ENCODE measurements around the gene SPAG5. TPM values are rescaled to one million over a fixed set of nuclear protein-coding genes. Genes with fewer than 3 reads are reported as not detected.

The SPAG5 gene
- total and polyA plus RNA-seq, 9 of the 15 experiments (the other 6 are each of a cell fraction or from before 2014, with no cell fraction given), result 94.4 to 286 (median 151) TPM

GRCh38 chr17:28584434-28584833 lies 14.4 kb downstream of the SPAG5 start:
- Histone ChIP-seq H3K4me3 (no peak overlapping the region), H4K20me1 (replicated peaks; ENCODE audit: control insufficient read depth, insufficient read depth, low read length) (no peaks in the 10 kb centered on the region), H3K27ac (ENCODE audit: extremely low read depth, low read depth, low read length) (no peak overlapping the region), H3K9me3 (replicated peaks; ENCODE audit: control insufficient read depth, insufficient read depth, low read depth, low read length) (no peaks in the 10 kb centered on the region), H3K9me1 (ENCODE audit: control insufficient read depth, insufficient read depth, low read length) (peaks cover 3% of the 10 kb centered on the region), H3K4me2 (ENCODE audit: insufficient read depth, low read length) (no peak overlapping the region), H3K9ac (ENCODE audit: insufficient read depth in 1 of 2, low read depth in 2 of 2, low read length in 2 of 2) (no peak overlapping the region), H3K79me2 (ENCODE audit: control insufficient read depth, insufficient read depth, low read length) (0 out of 3 replicates have a peak, but pooled peaks cover 2% of the 10 kb centered on the region), H2AFZ (ENCODE audit: low read depth, low read length) (no peak overlapping the region), H3K4me1 (replicated peaks in 1 of 2; ENCODE audit: control insufficient read depth in 2 of 2, insufficient read depth in 2 of 2, low read length in 2 of 2) (no peaks in the 10 kb centered on the region), H3K27me3 (ENCODE audit: control insufficient read depth in 2 of 2, insufficient read depth in 2 of 2, low read length in 2 of 2) (no peaks in the 10 kb centered on the region), H3K36me3 (ENCODE audit: control insufficient read depth, insufficient read depth, low read length) (peaks cover 93% of the 10 kb centered on the region)
- FAIRE-seq (no peak), DNase-seq (ENCODE audit: extremely low read depth in 1 of 4, low spot score in 3 of 4) (no peak), ATAC-seq (no peak)
- WGBS (ENCODE audit: insufficient coverage, low coverage, missing lambda C conversion rate), result 89% methylated on average over 3 of the region's 3 CpGs
- intact Hi-C loops (cut with micrococcal nuclease) (no loop called here), in situ Hi-C loops (cut with MboI) (no loop called here)
- TF ChIP-seq ZNF696 (CRISPR knock-in tag; conservative IDR thresholded peaks at IDR 0.05), result no peak
- TF ChIP-seq THRA (IDR thresholded peaks at IDR 0.05), result no peak
- TF ChIP-seq RFX7 (CRISPR knock-in tag; IDR thresholded peaks at IDR 0.05), result no peak
- TF ChIP-seq ZNF140 (CRISPR knock-in tag; IDR thresholded peaks at IDR 0.05), result no peak
- no peak for TF ChIP-seq YBX1 (IDR thresholded peaks at IDR 0.05)
- TF ChIP-seq HMG20A (CRISPR knock-in tag; conservative IDR thresholded peaks at IDR 0.05), result no peak
- no peak for TF ChIP-seq E2F3 (CRISPR knock-in tag; IDR thresholded peaks at IDR 0.05)
- no peak for TF ChIP-seq HDAC3 (IDR thresholded peaks at IDR 0.05; ENCODE audit: borderline replicate concordance, partially characterized antibody)
- no peak for TF ChIP-seq KLF6 (CRISPR knock-in tag; IDR thresholded peaks at IDR 0.05; ENCODE audit: borderline replicate concordance)
- no peak for TF ChIP-seq JUND (IDR thresholded peaks at IDR 0.05; ENCODE audit: borderline replicate concordance, low read depth, low read length)
- no peak for TF ChIP-seq JUND (tag; IDR thresholded peaks at IDR 0.05; ENCODE audit: borderline replicate concordance, low read depth, low read length)
- TF ChIP-seq NUFIP1 (IDR thresholded peaks at IDR 0.05; ENCODE audit: partially characterized antibody), result no peak
- no peak for TF ChIP-seq THAP7 (CRISPR knock-in tag; IDR thresholded peaks at IDR 0.05)
- TF ChIP-seq KLF10 (CRISPR knock-in tag; IDR thresholded peaks at IDR 0.05), result no peak
- ChIA-PET CTCF (ENCODE audit: low intra/inter-chr PET ratio) (no interaction called here), POLR2A (interaction anchor here (0.6 to 16.7 kb wide), 6 partner anchors 8 to 243 kb away, joined by 3 to 274 read pairs (median 6); partner anchors contain the start of genes ALDOC, PIGS and SPAG5)
- no TSS peak for BruUV-seq (replicated peaks)

Measured in K562 (cell line).